Measurements from ENCODE around the gene DIPK1A.

DNA sequence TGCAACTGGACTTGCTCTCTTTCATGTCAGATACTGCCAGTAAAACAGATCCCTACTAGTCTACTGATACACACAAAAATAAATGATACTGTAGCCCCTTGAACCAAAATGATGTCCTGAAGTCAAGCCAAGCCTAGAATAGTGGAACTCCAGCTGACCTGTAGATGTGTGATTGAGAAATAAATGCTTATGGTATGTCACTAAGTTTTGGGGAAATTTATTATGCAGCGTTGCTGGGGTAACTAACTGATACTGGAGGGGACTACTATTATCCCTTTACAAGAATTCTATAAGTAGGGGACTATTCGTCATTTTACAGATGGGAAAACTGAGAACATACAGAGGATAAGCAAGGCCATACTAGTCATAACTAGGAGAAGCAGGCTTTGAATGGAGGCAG lies 73.8 kb downstream of the DIPK1A start:
- TF ChIP-seq GATA3 (IDR thresholded peaks at IDR 0.05; ENCODE audit: low read depth, low read length) = no peak
- TF ChIP-seq GATA2 (IDR thresholded peaks at IDR 0.05; ENCODE audit: low read depth, low read length) = no peak
